ENCODE measurements around the gene ASB16.
"Not testable (repeated sequence)": the region's sequence is repeated elsewhere in the genome, so short reads cannot be mapped to it uniquely, and the experiment has no call there.

The ASB16 gene

GRCh38 chr17:44137891-44138709 lies 32.4 kb upstream of the ASB16 start:
- DNase-seq (ENCODE audit: low read depth in 2 of 2), result peak; percentile 99
- H3K4me3 ChIP-seq (replicated peaks in 1 of 2; ENCODE audit: low read depth in 2 of 2, low read length in 2 of 2), result peak overlapping the region; percentile 8 to 22
- TF ChIP-seq, protein P1, sequence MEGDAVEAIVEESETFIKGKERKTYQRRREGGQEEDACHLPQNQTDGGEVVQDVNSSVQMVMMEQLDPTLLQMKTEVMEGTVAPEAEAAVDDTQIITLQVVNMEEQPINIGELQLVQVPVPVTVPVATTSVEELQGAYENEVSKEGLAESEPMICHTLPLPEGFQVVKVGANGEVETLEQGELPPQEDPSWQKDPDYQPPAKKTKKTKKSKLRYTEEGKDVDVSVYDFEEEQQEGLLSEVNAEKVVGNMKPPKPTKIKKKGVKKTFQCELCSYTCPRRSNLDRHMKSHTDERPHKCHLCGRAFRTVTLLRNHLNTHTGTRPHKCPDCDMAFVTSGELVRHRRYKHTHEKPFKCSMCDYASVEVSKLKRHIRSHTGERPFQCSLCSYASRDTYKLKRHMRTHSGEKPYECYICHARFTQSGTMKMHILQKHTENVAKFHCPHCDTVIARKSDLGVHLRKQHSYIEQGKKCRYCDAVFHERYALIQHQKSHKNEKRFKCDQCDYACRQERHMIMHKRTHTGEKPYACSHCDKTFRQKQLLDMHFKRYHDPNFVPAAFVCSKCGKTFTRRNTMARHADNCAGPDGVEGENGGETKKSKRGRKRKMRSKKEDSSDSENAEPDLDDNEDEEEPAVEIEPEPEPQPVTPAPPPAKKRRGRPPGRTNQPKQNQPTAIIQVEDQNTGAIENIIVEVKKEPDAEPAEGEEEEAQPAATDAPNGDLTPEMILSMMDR (IDR thresholded peaks at IDR 0.05; ENCODE audit: low read depth, low read length), result no peak

- DNase-seq (ENCODE audit: low read depth in 2 of 2); H3K4me3 ChIP-seq (replicated peaks in 1 of 2; ENCODE audit: low read depth in 2 of 2, low read length in 2 of 2): not testable (repeated sequence)
Measured at GRCh38 chr17:44143921-44144320, 26.6 kb upstream of the ASB16 start.

DNA sequence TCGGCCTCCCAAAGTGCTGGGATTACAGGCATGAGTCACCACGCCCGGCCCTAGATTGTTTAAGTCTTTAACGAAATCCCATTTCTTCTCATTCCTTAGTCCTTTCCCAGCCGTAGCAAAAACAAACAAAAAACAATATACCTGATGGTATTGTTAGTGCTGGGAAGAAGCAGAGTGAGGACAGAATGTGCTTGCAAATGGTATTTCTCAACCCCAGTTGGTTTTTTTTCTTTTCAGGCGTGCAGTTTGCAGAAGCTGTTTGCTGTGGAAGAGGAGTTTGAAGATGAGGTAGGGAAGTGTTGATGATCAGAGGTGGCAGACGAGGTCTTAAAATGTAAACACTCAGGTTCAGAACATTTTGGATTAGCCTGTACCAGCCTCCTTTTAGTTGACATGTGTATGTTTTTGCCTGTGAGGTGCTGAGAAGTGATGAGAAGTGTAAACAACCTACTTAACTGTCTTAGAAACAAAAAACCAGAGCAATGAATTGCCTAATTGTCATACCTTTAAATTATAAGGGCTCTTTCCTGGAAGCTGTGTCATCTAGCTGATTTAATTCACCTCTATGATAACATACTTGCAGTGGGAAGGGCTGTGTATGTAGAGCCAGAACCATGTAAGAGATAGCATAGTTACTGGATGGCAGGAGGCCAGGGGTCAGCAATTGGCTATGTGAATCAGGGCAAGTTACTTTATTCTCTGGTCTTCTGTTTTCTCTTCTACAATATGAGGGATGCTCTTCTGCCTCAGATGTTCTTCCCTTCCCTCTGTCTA lies 25.4 kb upstream of the ASB16 start:
- TF ChIP-seq, protein P1 (IDR thresholded peaks at IDR 0.05; ENCODE audit: low read depth, low read length), result no peak
- DNase-seq (ENCODE audit: low read depth in 2 of 2), result peak; percentile 42 to 59
- H3K4me3 ChIP-seq (replicated peaks in 1 of 2; ENCODE audit: low read depth in 2 of 2, low read length in 2 of 2), result no peak overlapping the region

GRCh38 chr17:44146375-44147346 lies 23.8 kb upstream of the ASB16 start:
- TF ChIP-seq, protein P1 (IDR thresholded peaks at IDR 0.05; ENCODE audit: low read depth, low read length), result no peak
- no peak for DNase-seq (ENCODE audit: low read depth in 2 of 2)
- no peak overlapping the region for H3K4me3 ChIP-seq (replicated peaks in 1 of 2; ENCODE audit: low read depth in 2 of 2, low read length in 2 of 2)

DNA sequence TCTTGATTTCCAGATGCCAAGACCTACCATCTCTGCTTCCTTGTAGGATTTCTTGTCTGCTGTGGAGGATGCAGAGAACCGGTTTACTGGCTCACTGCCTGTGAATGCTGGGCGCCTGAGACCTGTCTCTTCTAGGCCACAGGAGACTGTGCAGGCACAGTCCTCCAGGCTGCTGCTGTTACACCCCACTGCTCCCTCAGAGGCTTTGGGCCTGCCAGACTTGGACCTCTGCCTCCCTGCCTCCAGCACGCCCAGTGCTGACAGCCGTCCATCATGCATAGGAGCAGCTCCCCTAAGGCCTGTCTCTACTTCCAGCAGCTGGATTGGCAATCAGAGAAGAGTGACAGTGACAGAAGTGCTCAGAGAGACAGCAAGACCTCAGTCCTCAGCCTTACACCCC lies 22.7 kb upstream of the ASB16 start:
- TF ChIP-seq, protein P1 (IDR thresholded peaks at IDR 0.05; ENCODE audit: low read depth, low read length), result no peak
- no peak overlapping the region for H3K4me3 ChIP-seq (replicated peaks in 1 of 2; ENCODE audit: low read depth in 2 of 2, low read length in 2 of 2)
- DNase-seq (ENCODE audit: low read depth in 2 of 2), result no peak

DNA sequence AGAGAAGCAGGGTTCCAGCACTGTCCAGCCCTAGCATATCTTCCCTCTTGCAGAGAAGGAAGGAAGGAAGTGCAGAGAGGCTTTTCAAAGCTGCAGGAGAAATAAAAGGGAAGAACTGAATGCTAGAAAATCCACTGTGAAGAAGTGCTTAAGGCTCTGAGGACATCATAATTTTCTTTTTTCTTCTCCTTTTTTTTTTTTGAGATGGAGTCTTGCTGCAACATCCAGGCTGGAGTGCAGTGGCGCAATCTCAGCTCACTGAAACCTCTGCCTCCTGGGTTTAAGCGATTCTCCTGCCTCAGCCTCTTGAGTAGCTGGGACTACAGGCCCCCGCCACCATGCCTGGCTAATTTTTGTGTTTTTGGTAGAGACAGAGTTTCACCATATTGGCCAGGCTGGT lies 21.4 kb upstream of the ASB16 start:
- H3K4me3 ChIP-seq (replicated peaks in 1 of 2; ENCODE audit: low read depth in 2 of 2, low read length in 2 of 2); DNase-seq (ENCODE audit: low read depth in 2 of 2): not testable (repeated sequence)

GRCh38 chr17:44149750-44150329 lies 20.7 kb upstream of the ASB16 start:
- TF ChIP-seq, protein P1 (IDR thresholded peaks at IDR 0.05; ENCODE audit: low read depth, low read length), result no peak
- DNase-seq (ENCODE audit: low read depth in 2 of 2), result no peak
- H3K4me3 ChIP-seq (replicated peaks in 1 of 2; ENCODE audit: low read depth in 2 of 2, low read length in 2 of 2), result no peak overlapping the region

Data from cardiac fibroblast (primary cell).